Muscle of leg (tissue), 16 donors: ENCODE data around the gene SNAP47. TPM values are rescaled to one million over a fixed set of nuclear protein-coding genes. Genes with fewer than 3 reads are reported as not detected.
A peak's percentile ranks its signal among the peaks of the same experiment; 100 is the strongest.
"Not testable (repeated sequence)": the region's sequence is repeated elsewhere in the genome, so short reads cannot be mapped to it uniquely, and the experiment has no call there.

Source experiments
- DNase-seq: peaks from one replicate; pipeline ENCODE4 v3.0.0; 2013
- H3K27ac ChIP-seq: one replicate; pipeline ENCODE4 v1.5.1; 2013; ENCODE audit warnings: mild to moderate bottlenecking, low read length, control low read depth
- H3K27me3 ChIP-seq: one replicate; pipeline ENCODE4 v1.6.1; 2013; ENCODE audit warnings: low read length; ENCODE audit not compliant: control insufficient read depth, insufficient read depth
- H3K36me3 ChIP-seq: one replicate; pipeline ENCODE4 v1.6.1; 2013; ENCODE audit warnings: low read length; ENCODE audit not compliant: control insufficient read depth, insufficient read depth
- H3K4me1 ChIP-seq: one replicate; pipeline ENCODE4 v1.6.1; 2013; ENCODE audit warnings: low read length; ENCODE audit not compliant: control insufficient read depth, insufficient read depth
- H3K4me3 ChIP-seq: one replicate; pipeline ENCODE4 v1.5.1; 2013; ENCODE audit warnings: low read length, control low read depth
- H3K9me3 ChIP-seq: replicated peaks from 2 replicates; pipeline ENCODE4 v1.6.1; 2013; ENCODE audit warnings: low read depth, low read length; ENCODE audit not compliant: control insufficient read depth
- WGBS: methylation state at CpG from one replicate; pipeline ENCODE4 v1.1.5; 2013; ENCODE audit warnings: missing lambda C conversion rate; ENCODE audit not compliant: insufficient coverage; 5-methylcytosine and 5-hydroxymethylcytosine counted together
- long read RNA-seq, 11 donors: transcript quantifications; one replicate each; lab custom pipeline, GENCODE V29; 2026
- polyA plus RNA-seq, 8 donors: library from polyadenylated mRNA; unstranded; fragments of 120-200 nt; gene quantifications; one replicate each; pipeline versions ENCODE4 v1.2.1 to v1.2.3, GENCODE V29; 2013; ENCODE audit warnings: inconsistent platforms in 1 of 8, low replicate concordance in 1 of 8; ENCODE audit not compliant: insufficient read length in 8 of 8, insufficient read depth in 1 of 8
- total RNA-seq: library from RNA; stranded (reverse); fragments of 120-200 nt; gene quantifications from one replicate; pipeline ENCODE4 v1.2.4, GENCODE V29; 2013

Gene SNAP47
- total RNA-seq (38.3 TPM), polyA plus RNA-seq (10 to 100 TPM; 24.7 to 35.9 (median 30.4) TPM)
- long read RNA-seq, donor 1, partial matches to known transcripts: 0 of 3 reads
- long read RNA-seq, donor 1, other reads (novel, unspliced or antisense): 0 of 3 reads
- long read RNA-seq, donor 2, partial matches to known transcripts: 0 of 1 reads
- long read RNA-seq, donor 2, other reads (novel, unspliced or antisense): 0 of 1 reads
- long read RNA-seq, donor 3, transcript SNAP47-202 (5 exons, 2,362 nt): major isoform, 12 of 32 reads
- long read RNA-seq, donor 3, partial matches to known transcripts: 17 of 32 reads
- long read RNA-seq, donor 3, other reads (novel, unspliced or antisense): 0 of 32 reads
- long read RNA-seq, donor 4, transcript SNAP47-202 (5 exons, 2,362 nt): major isoform, 7 of 9 reads
- long read RNA-seq, donor 4, partial matches to known transcripts: 0 of 9 reads
- long read RNA-seq, donor 4, other reads (novel, unspliced or antisense): 0 of 9 reads
- long read RNA-seq, donor 5, transcript SNAP47-202 (5 exons, 2,362 nt): major isoform, 9 of 22 reads
- long read RNA-seq, donor 5, partial matches to known transcripts: 0 of 22 reads
- long read RNA-seq, donor 5, other reads (novel, unspliced or antisense): 11 of 22 reads
- long read RNA-seq, donor 6, transcript SNAP47-202 (5 exons, 2,362 nt): major isoform, 10 of 25 reads
- long read RNA-seq, donor 6, partial matches to known transcripts: 0 of 25 reads
- long read RNA-seq, donor 6, other reads (novel, unspliced or antisense): 11 of 25 reads
- long read RNA-seq, donor 7, transcript SNAP47-202 (5 exons, 2,362 nt): major isoform, 5 of 7 reads
- long read RNA-seq, donor 7, partial matches to known transcripts: 0 of 7 reads
- long read RNA-seq, donor 7, other reads (novel, unspliced or antisense): 0 of 7 reads
- long read RNA-seq, donor 8, partial matches to known transcripts: 0 of 1 reads
- long read RNA-seq, donor 8, other reads (novel, unspliced or antisense): 0 of 1 reads
- long read RNA-seq, donor 9, partial matches to known transcripts: 5 of 7 reads
- long read RNA-seq, donor 9, other reads (novel, unspliced or antisense): 0 of 7 reads
- long read RNA-seq, donor 10, transcript SNAP47-202 (5 exons, 2,362 nt): major isoform, 6 of 19 reads
- long read RNA-seq, donor 10, partial matches to known transcripts: 5 of 19 reads
- long read RNA-seq, donor 10, other reads (novel, unspliced or antisense): 6 of 19 reads
- long read RNA-seq, donor 11, transcript SNAP47-202 (5 exons, 2,362 nt): major isoform, 7 of 13 reads
- long read RNA-seq, donor 11, partial matches to known transcripts: 0 of 13 reads
- long read RNA-seq, donor 11, other reads (novel, unspliced or antisense): 6 of 13 reads

- under 1% methylated on average over 81 of the region's 83 CpGs for WGBS
- peak within 1 kb of the TSS; percentile 88 for H3K4me3 ChIP-seq
- peak; percentile 96 for DNase-seq
- peaks cover 42% of the 10 kb centered on the region for H3K4me1 ChIP-seq
- peak within 1 kb of the TSS; percentile 69 for H3K27ac ChIP-seq
- H3K36me3 ChIP-seq: peaks cover 39% of the 10 kb centered on the region
- no peaks in the 10 kb centered on the region for H3K9me3 ChIP-seq
- no peaks in the 10 kb centered on the region for H3K27me3 ChIP-seq
Measured at GRCh38 chr1:227734856-227735538, at the start of gene SNAP47, which contains the start of gene JMJD4. Gene SNAP47 (plus strand): TSS chr1:227735435. CDS start chr1:227747737, 12,302 bp downstream. Gene JMJD4 (minus strand): TSS chr1:227735302. CDS start chr1:227735273, 29 bp downstream.

- Histone ChIP-seq H3K36me3 (no peaks in the 10 kb centered on the region), H3K9me3 (peaks cover 6% of the 10 kb centered on the region), H3K27me3 (no peaks in the 10 kb centered on the region), H3K27ac (no peak overlapping the region), H3K4me3 (no peak overlapping the region), H3K4me1 (no peaks in the 10 kb centered on the region)
- 87% methylated on average over 5 of the region's 8 CpGs for WGBS
- no peak for DNase-seq
Measured at GRCh38 chr1:227685807-227686206, 49.4 kb upstream of the SNAP47 start.

GRCh38 chr1:227697321-227697864, 37.8 kb upstream of the SNAP47 start:
- DNase-seq: no peak
- Histone ChIP-seq H3K36me3 (no peaks in the 10 kb centered on the region), H3K27ac (no peak overlapping the region), H3K9me3 (peaks cover 20% of the 10 kb centered on the region), H3K4me3 (no peak overlapping the region), H3K27me3 (no peaks in the 10 kb centered on the region), H3K4me1 (no peaks in the 10 kb centered on the region)
- no CpG with 5 or more reads among the region's 3 CpGs for WGBS

- not testable (repeated sequence) for H3K27ac ChIP-seq, H3K36me3 ChIP-seq, H3K27me3 ChIP-seq, DNase-seq, H3K4me3 ChIP-seq, H3K4me1 ChIP-seq
- WGBS: no CpG with 5 or more reads among the region's 1 CpG
- H3K9me3 ChIP-seq: peaks cover 15% of the 10 kb centered on the region
Measured at GRCh38 chr1:227701631-227702030, 33.6 kb upstream of the SNAP47 start.

GRCh38 chr1:227707846-227708245, 27.4 kb upstream of the SNAP47 start:
- no peak overlapping the region for H3K4me3 ChIP-seq
- no peaks in the 10 kb centered on the region for H3K4me1 ChIP-seq
- H3K36me3 ChIP-seq: no peaks in the 10 kb centered on the region
- WGBS: 63% methylated on average over 1 of the region's 1 CpG
- no peaks in the 10 kb centered on the region for H3K27me3 ChIP-seq
- no peak overlapping the region for H3K27ac ChIP-seq
- peaks cover 8% of the 10 kb centered on the region for H3K9me3 ChIP-seq
- no peak for DNase-seq

GRCh38 chr1:227709451-227709850, 25.8 kb upstream of the SNAP47 start:
- WGBS: 86% methylated on average over 1 of the region's 1 CpG
- no peaks in the 10 kb centered on the region for H3K36me3 ChIP-seq
- no peaks in the 10 kb centered on the region for H3K27me3 ChIP-seq
- no peak for DNase-seq
- no peak overlapping the region for H3K4me3 ChIP-seq
- peaks cover 17% of the 10 kb centered on the region for H3K9me3 ChIP-seq
- H3K4me1 ChIP-seq: no peaks in the 10 kb centered on the region
- H3K27ac ChIP-seq: no peak overlapping the region

- DNase-seq, H3K4me3 ChIP-seq, H3K27me3 ChIP-seq, H3K27ac ChIP-seq, H3K4me1 ChIP-seq, H3K36me3 ChIP-seq: not testable (repeated sequence)
- WGBS: 96% methylated on average over 8 of the region's 24 CpGs
- H3K9me3 ChIP-seq: peaks cover 22% of the 10 kb centered on the region
Measured at GRCh38 chr1:227710474-227710873, 24.8 kb upstream of the SNAP47 start.

GRCh38 chr1:227712648-227713047, 22.6 kb upstream of the SNAP47 start:
- no peak for DNase-seq
- Histone ChIP-seq H3K4me3 (no peak overlapping the region), H3K9me3 (peaks cover 22% of the 10 kb centered on the region), H3K27me3 (no peaks in the 10 kb centered on the region), H3K27ac (no peak overlapping the region), H3K4me1 (no peaks in the 10 kb centered on the region), H3K36me3 (no peaks in the 10 kb centered on the region)

GRCh38 chr1:227718932-227719331, 16.3 kb upstream of the SNAP47 start:
- Histone ChIP-seq H3K27ac (no peak overlapping the region), H3K9me3 (peaks cover 41% of the 10 kb centered on the region), H3K4me3 (no peak overlapping the region), H3K27me3 (no peaks in the 10 kb centered on the region), H3K36me3 (no peaks in the 10 kb centered on the region), H3K4me1 (no peaks in the 10 kb centered on the region)
- WGBS: no CpG with 5 or more reads among the region's 2 CpGs
- no peak for DNase-seq
